DND-41 (cell line): Measurements from ENCODE around the gene PPP1R14D.

Experiments
- ATAC-seq: fragments of 200-7000 bp; cut with Tn5 transposase; 3 replicates; pipeline ENCODE4 v1.9.1; 2021; ENCODE audit warnings: low read depth; ENCODE audit not compliant: insufficient read depth
- DNase-seq: peaks from one replicate; pipeline ENCODE4 v3.0.0-alpha.2; 2020
- H2AFZ ChIP-seq: 2 replicates; pipeline ENCODE4 v1.6.0; 2012; ENCODE audit warnings: low read depth, low read length
- H3K27ac ChIP-seq: 2 replicates; pipeline ENCODE4 v1.5.1; 2012; ENCODE audit warnings: low read length, inconsistent platforms
- H3K27me3 ChIP-seq: fragments of 200-600 bp; sonication (generic); 2 replicates; pipeline ENCODE4 v1.6.0; 2012; ENCODE audit warnings: low read length, mild to moderate bottlenecking, inconsistent platforms; ENCODE audit not compliant: insufficient read depth, poor library complexity
- H3K36me3 ChIP-seq: 2 replicates; pipeline ENCODE4 v1.5.1; 2012; ENCODE audit warnings: low read length, inconsistent platforms; ENCODE audit not compliant: insufficient read depth
- H3K4me1 ChIP-seq: 2 replicates; pipeline ENCODE4 v1.5.1; 2012; ENCODE audit warnings: mild to moderate bottlenecking, low read length; ENCODE audit not compliant: insufficient read depth
- H3K4me2 ChIP-seq: 2 replicates; pipeline ENCODE4 v1.6.0; 2012; ENCODE audit warnings: mild to moderate bottlenecking, moderate library complexity, low read length, inconsistent platforms; ENCODE audit not compliant: insufficient read depth
- H3K4me3 ChIP-seq, 2 experiments: fragments of 200-600 bp in 1 of 2; shearing (Covaris generic) in 1 of 2; 2 replicates each; pipeline ENCODE4 v1.5.1; 2012 to 2016; ENCODE audit warnings: inconsistent platforms in 2 of 2, low read length in 2 of 2, mild to moderate bottlenecking in 2 of 2, low read depth in 1 of 2, moderate library complexity in 1 of 2
- H3K79me2 ChIP-seq: 2 replicates; pipeline ENCODE4 v1.6.0; 2012; ENCODE audit warnings: low read length, inconsistent platforms; ENCODE audit not compliant: insufficient read depth
- H3K9ac ChIP-seq: 2 replicates; pipeline ENCODE4 v1.6.0; 2012; ENCODE audit warnings: low read depth, mild to moderate bottlenecking, inconsistent platforms, low read length, moderate library complexity
- H3K9me3 ChIP-seq: 2 replicates; pipeline ENCODE4 v1.5.1; 2012; ENCODE audit warnings: low read length, moderate library complexity, mild to moderate bottlenecking, inconsistent platforms; ENCODE audit not compliant: insufficient read depth, severe bottlenecking
- H4K20me1 ChIP-seq: 2 replicates; pipeline ENCODE4 v1.6.0; 2012; ENCODE audit warnings: low read length; ENCODE audit not compliant: insufficient read depth
- EZH2 ChIP-seq: IDR thresholded peaks from 3 replicates; pipeline ENCODE4 v1.6.1; 2012; ENCODE audit warnings: borderline replicate concordance, low read depth, mild to moderate bottlenecking, moderate library complexity, low read length, inconsistent platforms; ENCODE audit not compliant: severe bottlenecking
- TF ChIP-seq, protein P1 (sequence below): IDR thresholded peaks from 2 replicates; pipeline ENCODE4 v1.5.1; 2012; ENCODE audit warnings: borderline replicate concordance, low read length, moderate library complexity, mild to moderate bottlenecking; ENCODE audit not compliant: poor library complexity, severe bottlenecking; ENCODE audit errors: extremely low read depth

PPP1R14D gene

DNA sequence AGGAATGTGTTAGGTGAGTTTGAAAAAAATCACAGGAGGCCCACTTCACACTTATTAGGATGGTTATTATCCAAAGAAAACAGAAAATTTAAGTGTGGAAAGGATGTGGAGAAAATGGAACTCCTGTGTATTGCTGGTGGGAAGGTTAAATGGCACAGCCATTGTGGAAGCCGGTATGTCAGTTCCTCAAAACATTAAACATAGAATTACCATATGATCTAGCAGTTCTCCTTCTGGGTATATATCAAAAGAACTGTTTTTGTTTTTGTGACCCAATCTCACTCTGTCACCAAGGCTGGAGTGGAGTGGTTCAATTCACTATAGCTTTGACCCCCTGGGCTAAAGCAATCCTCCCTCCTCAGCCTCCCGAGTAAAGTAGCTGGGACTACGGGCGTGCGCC is 32.0 kb downstream of the PPP1R14D start:
- ATAC-seq (no peak), DNase-seq (no peak)
- Histone ChIP-seq H3K27ac (no peak overlapping the region), H3K79me2 (peaks cover 45% of the 10 kb centered on the region), H3K36me3 (no peaks in the 10 kb centered on the region; the same call in 1 of the 2 replicates), H3K4me1 (no peaks in the 10 kb centered on the region), H3K4me3 (no peak overlapping the region), H2AFZ (no peak overlapping the region), H3K9me3 (no peaks in the 10 kb centered on the region), H4K20me1 (peaks cover 3% of the 10 kb centered on the region), H3K4me2 (no peak overlapping the region), H3K9ac (no peak overlapping the region), H3K27me3 (no peaks in the 10 kb centered on the region)
- no peak for TF ChIP-seq EZH2
- TF ChIP-seq, protein P1, sequence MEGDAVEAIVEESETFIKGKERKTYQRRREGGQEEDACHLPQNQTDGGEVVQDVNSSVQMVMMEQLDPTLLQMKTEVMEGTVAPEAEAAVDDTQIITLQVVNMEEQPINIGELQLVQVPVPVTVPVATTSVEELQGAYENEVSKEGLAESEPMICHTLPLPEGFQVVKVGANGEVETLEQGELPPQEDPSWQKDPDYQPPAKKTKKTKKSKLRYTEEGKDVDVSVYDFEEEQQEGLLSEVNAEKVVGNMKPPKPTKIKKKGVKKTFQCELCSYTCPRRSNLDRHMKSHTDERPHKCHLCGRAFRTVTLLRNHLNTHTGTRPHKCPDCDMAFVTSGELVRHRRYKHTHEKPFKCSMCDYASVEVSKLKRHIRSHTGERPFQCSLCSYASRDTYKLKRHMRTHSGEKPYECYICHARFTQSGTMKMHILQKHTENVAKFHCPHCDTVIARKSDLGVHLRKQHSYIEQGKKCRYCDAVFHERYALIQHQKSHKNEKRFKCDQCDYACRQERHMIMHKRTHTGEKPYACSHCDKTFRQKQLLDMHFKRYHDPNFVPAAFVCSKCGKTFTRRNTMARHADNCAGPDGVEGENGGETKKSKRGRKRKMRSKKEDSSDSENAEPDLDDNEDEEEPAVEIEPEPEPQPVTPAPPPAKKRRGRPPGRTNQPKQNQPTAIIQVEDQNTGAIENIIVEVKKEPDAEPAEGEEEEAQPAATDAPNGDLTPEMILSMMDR: no peak

DNA sequence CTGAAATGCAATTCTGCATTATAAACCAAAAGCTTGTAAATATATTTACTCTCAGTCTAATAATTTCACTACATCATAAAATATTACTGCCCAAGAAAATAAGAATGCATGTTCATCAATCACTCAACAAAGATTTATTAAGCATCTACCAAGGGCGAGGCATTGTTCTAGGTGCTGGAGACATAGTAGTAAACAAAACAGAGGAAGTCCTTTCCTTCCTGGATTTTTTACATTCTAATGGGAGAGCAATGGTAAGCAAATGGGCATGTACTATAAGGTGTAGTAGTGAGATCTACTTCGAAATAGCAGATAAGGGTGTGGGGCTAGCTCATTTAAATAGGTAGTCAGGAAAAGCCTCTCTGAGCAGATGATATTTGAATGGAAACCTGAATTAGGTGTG is 32.5 kb downstream of the PPP1R14D start:
- peaks cover 3% of the 10 kb centered on the region for H4K20me1 ChIP-seq
- peaks cover 42% of the 10 kb centered on the region for H3K79me2 ChIP-seq
- no peak for DNase-seq

DNA sequence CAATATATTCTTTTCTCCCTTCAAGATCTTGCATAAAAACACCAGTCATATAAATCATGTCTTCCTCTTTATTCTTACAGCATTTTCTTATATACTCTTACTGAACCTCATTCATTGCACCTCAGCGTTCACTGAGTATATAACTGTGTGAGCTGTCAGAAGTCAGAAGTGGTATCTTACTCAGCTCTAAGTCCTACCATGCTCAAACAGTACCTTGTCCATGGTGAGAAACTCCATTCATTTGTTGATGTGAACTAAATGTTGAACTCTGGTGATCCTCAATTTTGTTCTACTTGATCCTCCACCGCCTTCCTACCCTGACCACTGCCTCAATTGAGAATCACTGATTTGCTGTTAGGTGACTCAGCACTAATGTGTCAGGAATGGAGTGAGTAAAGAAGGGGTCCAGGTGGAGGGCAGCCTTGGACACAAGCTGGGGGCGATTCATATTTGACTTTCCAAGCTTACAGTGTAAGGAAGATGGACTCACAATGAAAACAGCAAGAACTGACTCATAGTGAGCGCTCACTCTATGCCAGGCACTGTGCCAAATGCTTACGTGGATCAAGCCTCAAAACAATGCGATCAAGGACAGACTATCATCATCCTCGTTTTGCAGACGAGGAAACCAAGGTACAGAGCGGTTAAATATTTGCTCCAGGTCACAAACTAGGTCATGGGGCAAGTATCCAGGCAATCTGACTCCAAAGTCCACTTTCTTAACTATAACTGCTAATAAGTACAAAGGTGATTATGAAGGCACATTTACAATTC is 35.1 kb downstream of the PPP1R14D start:
- no peak overlapping the region for H3K27ac ChIP-seq
- ATAC-seq (no peak), DNase-seq (no peak)
- H3K9ac ChIP-seq: no peak overlapping the region
- no peaks in the 10 kb centered on the region; the same call in 1 of the 2 replicates for H3K36me3 ChIP-seq
- no peaks in the 10 kb centered on the region for H3K9me3 ChIP-seq
- H2AFZ ChIP-seq: no peak overlapping the region
- peaks cover 46% of the 10 kb centered on the region for H3K79me2 ChIP-seq
- no peaks in the 10 kb centered on the region for H3K27me3 ChIP-seq
- TF ChIP-seq EZH2: no peak
- TF ChIP-seq, protein P1: no peak
- H4K20me1 ChIP-seq: peaks cover 8% of the 10 kb centered on the region
- peaks cover 11% of the 10 kb centered on the region for H3K4me1 ChIP-seq
- H3K4me2 ChIP-seq: no peak overlapping the region
- H3K4me3 ChIP-seq: no peak overlapping the region

More for the DNA sequence above, 32.5 kb downstream of the PPP1R14D start:
- Histone ChIP-seq H3K4me1 (no peaks in the 10 kb centered on the region), H3K27ac (no peak overlapping the region), H3K9me3 (no peaks in the 10 kb centered on the region), H3K27me3 (no peaks in the 10 kb centered on the region), H2AFZ (no peak overlapping the region), H3K4me3 (no peak overlapping the region), H3K36me3 (no peaks in the 10 kb centered on the region; the same call in 1 of the 2 replicates), H3K9ac (no peak overlapping the region), H3K4me2 (no peak overlapping the region)
- ATAC-seq: no peak
- TF ChIP-seq EZH2: no peak
- TF ChIP-seq, protein P1: no peak
